CD4-positive, alpha-beta T cell treated with Interleukin-10 for 1 hour (primary cell): ENCODE measurements around the gene CBX2.
"Not testable (repeated sequence)": the region's sequence is repeated elsewhere in the genome, so short reads cannot be mapped to it uniquely, and the experiment has no call there.

Experiments
- DNase-seq: peaks from one replicate; pipeline ENCODE4 v3.0.0-alpha.2; 2020

Gene CBX2

GRCh38 chr17:79743614-79744013 lies 34.3 kb upstream of the CBX2 start:
- DNase-seq, result no peak

DNA sequence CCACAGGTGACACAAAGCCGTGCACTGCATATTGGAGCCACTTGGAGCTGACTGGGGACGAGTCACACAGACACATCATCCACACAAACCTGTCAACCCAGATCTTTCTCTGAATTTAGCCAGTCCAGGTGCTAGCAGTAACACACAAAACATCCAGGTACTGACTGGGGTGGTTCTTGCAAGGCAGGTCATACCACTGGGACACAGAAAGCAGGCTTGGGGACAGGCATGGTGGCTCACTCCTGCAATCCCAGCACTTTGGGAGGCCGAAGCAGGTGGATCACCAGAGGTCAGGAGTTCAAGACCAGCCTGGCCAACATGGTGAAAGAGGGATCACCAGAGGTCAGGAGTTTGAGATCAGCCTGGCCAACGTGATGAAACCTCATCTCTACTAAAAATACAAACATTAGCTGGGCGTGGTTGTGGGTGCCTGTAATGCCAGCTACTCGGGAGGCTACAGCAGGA lies 32.3 kb upstream of the CBX2 start:
- no peak for DNase-seq

GRCh38 chr17:79746889-79747507 lies 30.9 kb upstream of the CBX2 start:
- DNase-seq, result no peak

- DNase-seq, result no peak
Observed at GRCh38 chr17:79747508-79748294, 30.2 kb upstream of the CBX2 start.

DNA sequence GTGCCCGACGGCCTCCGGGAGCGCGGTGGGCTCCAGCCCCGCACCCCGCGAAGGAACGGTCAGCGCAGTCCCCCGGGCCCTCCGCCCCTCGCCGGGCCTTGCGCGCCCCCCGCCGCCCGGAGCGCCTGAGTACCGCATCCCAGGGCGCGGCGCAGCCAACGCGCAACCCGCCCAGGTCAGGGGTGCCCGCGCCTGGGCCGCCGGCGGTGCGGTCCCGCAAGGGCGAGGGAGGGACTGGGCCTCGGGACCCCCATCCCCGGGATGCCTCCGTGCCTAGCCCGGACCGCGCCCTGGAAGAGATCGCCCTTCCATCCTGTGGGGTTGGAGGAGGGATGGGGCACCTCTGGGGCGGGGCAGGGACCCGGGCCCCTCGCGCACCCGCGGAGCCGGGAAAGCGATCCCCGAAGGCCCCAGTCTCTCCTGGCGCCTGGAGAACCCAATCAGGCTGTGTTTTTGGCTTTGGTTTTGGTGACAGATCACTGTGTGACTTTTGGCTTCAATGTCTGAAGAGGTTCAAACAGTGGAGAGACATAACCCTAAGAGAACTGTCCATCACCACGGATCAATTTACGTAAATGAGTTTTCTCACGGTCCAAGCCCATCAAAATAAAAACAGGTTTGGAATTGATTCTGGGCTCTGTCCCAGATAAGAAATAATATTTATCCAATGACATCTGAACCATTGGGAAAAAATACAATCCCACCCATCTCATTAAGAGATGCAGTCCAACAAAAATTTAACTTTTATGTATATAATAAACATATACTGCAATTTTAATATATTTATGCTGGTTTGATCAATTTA lies 29.5 kb upstream of the CBX2 start:
- no peak for DNase-seq

GRCh38 chr17:79749156-79749815 lies 28.7 kb upstream of the CBX2 start:
- DNase-seq, result no peak

GRCh38 chr17:79749958-79750357 lies 28.0 kb upstream of the CBX2 start:
- no peak for DNase-seq

DNA sequence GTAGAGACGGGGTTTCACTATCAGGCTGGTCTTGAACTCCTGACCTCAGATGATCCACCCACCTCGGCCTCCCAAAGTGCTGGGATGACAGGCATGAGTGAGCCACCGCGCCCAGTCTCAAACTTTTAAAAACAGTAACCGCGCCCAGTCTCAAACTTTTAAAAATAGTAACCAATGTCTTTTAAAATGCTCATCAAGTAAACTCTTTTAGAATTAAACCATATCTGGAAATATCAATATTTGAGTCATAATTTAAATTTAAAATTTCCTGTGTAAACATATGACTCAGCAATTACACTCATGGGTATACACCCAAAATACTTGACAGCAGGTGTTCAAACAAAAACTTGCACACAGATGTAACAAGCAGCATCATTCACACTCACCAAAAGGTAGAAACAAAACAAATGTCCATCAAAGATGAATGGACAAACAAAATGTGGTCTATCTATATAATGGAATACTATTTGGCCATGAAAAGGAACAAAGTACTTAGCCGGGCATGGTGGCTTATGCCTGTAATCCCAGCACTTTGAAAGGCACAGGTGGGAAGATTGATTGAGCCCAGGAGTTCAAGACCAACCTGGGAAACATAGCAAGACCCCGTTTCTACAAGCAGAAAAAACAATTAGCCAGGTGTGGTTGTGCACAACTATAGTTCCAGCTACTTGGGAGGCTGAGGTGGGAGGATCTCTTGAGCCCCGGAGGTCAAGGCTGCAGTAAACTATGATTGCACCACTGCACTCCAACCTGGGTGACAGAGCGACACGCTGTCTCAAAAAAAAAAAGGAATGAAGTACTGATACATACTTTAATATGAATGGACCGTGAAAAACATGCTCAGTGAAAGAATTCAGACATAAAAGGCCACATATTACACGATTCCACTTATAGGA lies 27.1 kb upstream of the CBX2 start:
- no peak for DNase-seq

- no peak for DNase-seq
Observed at GRCh38 chr17:79752175-79752574, 25.8 kb upstream of the CBX2 start.

GRCh38 chr17:79754370-79754769 lies 23.6 kb upstream of the CBX2 start:
- DNase-seq, result no peak

DNA sequence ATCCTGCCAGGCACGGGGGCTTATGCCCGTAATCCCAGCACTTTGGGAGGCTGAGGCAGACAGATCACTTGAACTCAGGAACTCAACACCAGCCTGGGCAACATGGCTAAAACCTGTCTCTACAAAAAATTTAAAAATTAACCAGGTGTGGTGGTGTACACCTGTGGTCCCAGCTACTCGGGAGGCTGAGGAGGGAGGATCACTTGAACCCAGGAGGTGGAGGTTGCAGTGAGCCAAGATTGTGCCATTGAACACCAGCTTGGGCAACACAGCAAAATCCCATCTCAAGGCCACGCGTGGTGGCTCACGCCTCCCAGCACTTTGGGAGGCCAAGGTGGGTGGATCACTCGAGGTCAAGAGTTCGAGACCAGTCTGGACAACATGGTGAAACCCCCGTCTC lies 23.0 kb upstream of the CBX2 start:
- DNase-seq, result not testable (repeated sequence)

DNA sequence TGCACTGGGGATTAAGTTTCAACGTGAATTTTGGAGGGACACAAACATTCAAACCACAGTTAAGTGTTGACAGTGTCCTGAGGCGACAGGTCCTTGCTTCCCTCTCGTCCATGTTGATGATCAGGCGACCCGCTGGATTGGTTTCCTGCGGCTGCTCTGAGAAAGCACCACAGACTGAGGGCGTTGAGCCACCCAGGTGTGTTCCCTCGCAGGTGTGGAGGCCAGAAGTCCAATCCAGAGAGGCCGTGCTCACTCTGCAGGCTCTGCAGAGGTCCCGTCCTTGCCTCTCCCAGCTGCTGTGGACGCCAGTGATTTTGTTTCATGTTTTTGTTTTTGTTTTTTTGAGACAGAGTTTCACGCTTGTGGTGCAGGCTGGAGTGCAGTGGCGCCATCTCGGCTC lies 22.4 kb upstream of the CBX2 start:
- no peak for DNase-seq

GRCh38 chr17:79757140-79757745 lies 20.7 kb upstream of the CBX2 start:
- no peak for DNase-seq

- no peak for DNase-seq
Observed at GRCh38 chr17:79758271-79758670, 19.7 kb upstream of the CBX2 start.

GRCh38 chr17:79760197-79760906 lies 17.6 kb upstream of the CBX2 start:
- no peak for DNase-seq

DNA sequence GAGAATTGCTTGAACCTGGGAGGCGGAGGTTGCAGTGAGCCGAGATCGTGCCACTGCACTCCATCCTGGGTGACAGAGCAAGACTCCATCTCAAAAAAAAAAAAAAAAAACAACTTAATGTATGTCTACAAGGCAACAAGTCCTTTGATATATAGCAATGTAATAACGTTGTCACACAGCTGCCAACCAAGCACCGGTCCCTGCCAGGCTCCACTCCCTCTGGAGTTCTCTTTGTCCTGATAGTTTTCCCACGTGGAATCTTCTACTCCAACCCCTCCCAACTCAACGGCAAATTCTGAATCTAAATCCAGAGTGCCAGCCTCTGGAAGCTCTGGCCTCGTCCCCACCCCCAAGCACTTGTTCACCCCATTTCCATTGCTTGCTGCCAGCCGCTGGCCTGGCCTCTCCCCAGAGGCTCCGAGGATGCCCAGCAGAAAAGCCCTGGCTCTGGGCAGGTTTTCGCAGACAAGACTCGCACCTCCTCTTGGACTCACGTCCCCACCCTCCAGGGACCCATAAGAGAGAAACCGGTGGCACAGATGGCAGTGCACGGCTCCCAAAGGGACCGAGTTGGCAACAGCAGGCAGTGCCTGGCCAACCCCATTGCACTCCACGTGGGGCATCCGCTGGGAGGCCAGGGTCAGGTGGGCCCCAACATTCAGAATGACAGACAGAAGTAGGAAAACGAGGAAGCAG lies 15.9 kb upstream of the CBX2 start:
- no peak for DNase-seq

GRCh38 chr17:79765708-79766107 lies 12.2 kb upstream of the CBX2 start:
- no peak for DNase-seq

DNA sequence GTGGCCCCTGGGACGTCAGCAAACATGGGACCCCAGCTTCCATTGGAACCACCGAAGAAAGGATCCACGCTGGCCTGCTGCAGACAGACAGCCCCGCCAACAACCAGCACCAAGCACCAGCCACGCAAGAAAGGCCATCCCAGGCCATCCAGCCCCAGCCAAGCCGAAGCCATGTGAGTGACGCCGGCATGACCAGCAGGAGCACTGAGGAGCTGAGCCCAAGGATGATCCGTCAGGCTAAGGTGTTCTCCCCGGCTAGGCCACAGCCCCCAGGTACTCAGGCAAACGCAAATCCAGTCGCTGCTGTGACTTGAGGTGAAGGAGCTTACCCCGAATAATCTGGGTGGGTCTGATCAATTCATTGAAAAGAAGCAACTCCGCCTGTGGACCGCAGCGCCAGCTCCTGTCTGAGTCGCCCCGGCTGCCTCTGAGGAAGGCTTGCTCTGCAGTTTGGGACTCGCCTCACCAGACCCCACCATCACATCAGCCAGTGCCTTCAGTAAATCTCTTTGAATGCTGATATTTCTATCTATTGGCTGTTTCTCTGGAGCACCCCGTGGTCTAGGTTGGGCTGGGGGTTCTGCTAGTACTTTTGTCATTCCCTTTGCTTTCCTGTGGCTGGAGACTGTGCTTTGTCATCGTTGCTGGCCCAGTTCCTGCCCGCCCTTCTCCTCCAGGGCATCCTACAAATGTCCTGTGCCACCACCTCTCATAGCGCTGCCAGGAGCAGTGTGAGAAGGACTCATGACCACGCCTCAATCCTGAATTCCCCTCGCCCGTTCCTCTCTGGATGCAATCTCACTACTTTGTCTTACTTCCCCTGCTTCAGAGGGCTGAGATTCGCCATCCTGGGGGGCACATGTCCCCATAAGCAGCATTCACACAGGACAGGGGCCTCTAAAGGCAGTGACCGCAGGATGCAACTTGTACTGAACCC lies 8.1 kb upstream of the CBX2 start:
- DNase-seq, result no peak

DNA sequence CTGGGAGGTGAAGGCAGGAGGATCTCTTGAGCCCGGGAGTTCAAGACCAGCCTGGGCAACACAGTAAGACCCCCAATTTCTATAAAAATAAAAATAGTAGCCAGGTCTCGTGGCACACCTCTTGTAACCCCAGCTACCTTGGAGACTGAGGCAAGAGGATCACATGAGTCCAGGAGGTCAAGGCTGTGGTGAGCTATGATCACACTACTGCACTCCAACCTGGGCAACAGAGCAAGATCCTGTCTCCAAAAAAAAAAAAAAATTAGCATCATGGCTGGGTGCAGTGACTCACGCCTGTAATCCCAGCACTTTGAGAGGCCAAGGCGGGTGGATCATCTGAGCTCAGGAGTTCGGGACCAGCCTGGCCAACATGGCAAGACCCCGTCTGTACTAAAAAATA lies 6.7 kb upstream of the CBX2 start:
- no peak for DNase-seq
